Measurements from ENCODE around the gene NOL11.

Gene NOL11

GRCh38 chr17:67711916-67712315 lies 5.8 kb upstream of the NOL11 start:
- peaks cover 5% of the 10 kb centered on the region for H3K4me1 ChIP-seq (ENCODE audit: insufficient read depth, low read length, poor library complexity, severe bottlenecking)
- H3K79me2 ChIP-seq (ENCODE audit: insufficient read depth, low read length), result no peaks in the 10 kb centered on the region
- TF ChIP-seq CTCF (conservative IDR thresholded peaks at IDR 0.05; ENCODE audit: low read length), result no peak
- no peak for TF ChIP-seq EZH2phosphoT487 (IDR thresholded peaks at IDR 0.05; ENCODE audit: borderline replicate concordance)
- H3K4me3 ChIP-seq (ENCODE audit: low read length, poor library complexity, severe bottlenecking), result no peak overlapping the region
- H3K36me3 ChIP-seq (ENCODE audit: insufficient read depth, low read length), result no peaks in the 10 kb centered on the region
- no peaks in the 10 kb centered on the region for H3K9me3 ChIP-seq (ENCODE audit: insufficient read depth, low read depth, low read length)
- no peaks in the 10 kb centered on the region for H3F3A ChIP-seq (ENCODE audit: low read depth)
- H2AFZ ChIP-seq (ENCODE audit: low read length), result no peak overlapping the region
- no peaks in the 10 kb centered on the region for H4K20me1 ChIP-seq (ENCODE audit: insufficient read depth, low read length, poor library complexity, severe bottlenecking)
- H3K4me2 ChIP-seq (ENCODE audit: low read depth, low read length, poor library complexity, severe bottlenecking), result no peak overlapping the region
- H3K27me3 ChIP-seq (ENCODE audit: insufficient read depth, low read length, poor library complexity, severe bottlenecking), result no peaks in the 10 kb centered on the region
- H3K9me2 ChIP-seq (replicated peaks; ENCODE audit: low read depth, low read length), result no peaks in the 10 kb centered on the region
- no peak overlapping the region for H3K9ac ChIP-seq (ENCODE audit: low read depth, low read length, poor library complexity, severe bottlenecking)

GRCh38 chr17:67712375-67712774 lies 5.4 kb upstream of the NOL11 start:
- Histone ChIP-seq H3K4me3 (ENCODE audit: low read length, poor library complexity, severe bottlenecking) (no peak overlapping the region), H2AFZ (ENCODE audit: low read length) (no peak overlapping the region), H3F3A (ENCODE audit: low read depth) (no peaks in the 10 kb centered on the region), H3K9ac (ENCODE audit: low read depth, low read length, poor library complexity, severe bottlenecking) (no peak overlapping the region), H3K9me2 (replicated peaks; ENCODE audit: low read depth, low read length) (no peaks in the 10 kb centered on the region), H3K4me2 (ENCODE audit: low read depth, low read length, poor library complexity, severe bottlenecking) (no peak overlapping the region), H4K20me1 (ENCODE audit: insufficient read depth, low read length, poor library complexity, severe bottlenecking) (no peaks in the 10 kb centered on the region), H3K79me2 (ENCODE audit: insufficient read depth, low read length) (no peaks in the 10 kb centered on the region), H3K9me3 (ENCODE audit: insufficient read depth, low read depth, low read length) (no peaks in the 10 kb centered on the region), H3K4me1 (ENCODE audit: insufficient read depth, low read length, poor library complexity, severe bottlenecking) (peaks cover 9% of the 10 kb centered on the region), H3K27me3 (ENCODE audit: insufficient read depth, low read length, poor library complexity, severe bottlenecking) (no peaks in the 10 kb centered on the region), H3K36me3 (ENCODE audit: insufficient read depth, low read length) (no peaks in the 10 kb centered on the region)
- TF ChIP-seq CTCF (conservative IDR thresholded peaks at IDR 0.05; ENCODE audit: low read length) (no peak), EZH2phosphoT487 (IDR thresholded peaks at IDR 0.05; ENCODE audit: borderline replicate concordance) (no peak)

GRCh38 chr17:67713169-67713568 lies 4.6 kb upstream of the NOL11 start:
- Histone ChIP-seq H2AFZ (ENCODE audit: low read length) (no peak overlapping the region), H3K4me1 (ENCODE audit: insufficient read depth, low read length, poor library complexity, severe bottlenecking) (peaks cover 9% of the 10 kb centered on the region), H3K4me3 (ENCODE audit: low read length, poor library complexity, severe bottlenecking) (no peak overlapping the region), H3K9me3 (ENCODE audit: insufficient read depth, low read depth, low read length) (no peaks in the 10 kb centered on the region), H3F3A (ENCODE audit: low read depth) (no peaks in the 10 kb centered on the region), H3K36me3 (ENCODE audit: insufficient read depth, low read length) (no peaks in the 10 kb centered on the region), H3K9ac (ENCODE audit: low read depth, low read length, poor library complexity, severe bottlenecking) (no peak overlapping the region), H4K20me1 (ENCODE audit: insufficient read depth, low read length, poor library complexity, severe bottlenecking) (no peaks in the 10 kb centered on the region), H3K79me2 (ENCODE audit: insufficient read depth, low read length) (peaks cover 5% of the 10 kb centered on the region), H3K4me2 (ENCODE audit: low read depth, low read length, poor library complexity, severe bottlenecking) (no peak overlapping the region), H3K9me2 (replicated peaks; ENCODE audit: low read depth, low read length) (no peaks in the 10 kb centered on the region), H3K27me3 (ENCODE audit: insufficient read depth, low read length, poor library complexity, severe bottlenecking) (no peaks in the 10 kb centered on the region)
- TF ChIP-seq CTCF (conservative IDR thresholded peaks at IDR 0.05; ENCODE audit: low read length) (no peak), EZH2phosphoT487 (IDR thresholded peaks at IDR 0.05; ENCODE audit: borderline replicate concordance) (no peak)

Data from Loucy (cell line).